HCT116 (cell line): ENCODE data around the gene SLC30A3. TPM values are rescaled to one million over a fixed set of nuclear protein-coding genes. Genes with fewer than 3 reads are reported as not detected.

ENCODE experiments used
- ATAC-seq: fragments of 200-7000 bp; cut with Tn5 transposase; 2 replicates; pipeline ENCODE4 v1.9.1; 2020; ENCODE audit warnings: mild to moderate bottlenecking, moderate library complexity
- BruUV-seq: library from RNA; stranded (reverse); fragments of 400-500 nt; replicated peaks from 2 replicates; lab custom pipeline; 2021; lab: Mats Ljungman, UMichigan
- CTCF ChIA-PET: fragments of 300-600 bp; sonication (Branson Sonifier 250); formaldehyde crosslinking; loops from one replicate; lab custom pipeline; 2021; ENCODE audit warnings: antibody characterized with exemption; lab: Charles Lee
- POLR2A ChIA-PET: fragments of 300-600, 350-600 bp; sonication (Branson Sonifier 250); formaldehyde crosslinking; loops from one replicate; lab custom pipeline; 2021; ENCODE audit warnings: antibody characterized with exemption; lab: Charles Lee
- RAD21 ChIA-PET, 2 experiments: fragments of 300-600 bp; sonication (Branson Sonifier 250); formaldehyde crosslinking; loops; one replicate each; lab custom pipeline; 2023; ENCODE audit warnings: low total read pairs in 2 of 2; ENCODE audit not compliant: uncharacterized antibody in 2 of 2, unreplicated experiment in 2 of 2, low non-redundant PET in 1 of 2; lab: Charles Lee
- DNase-seq: peaks from one replicate; pipeline ENCODE4 v3.0.0-alpha.2; 2010; ENCODE audit warnings: low read depth, low spot score
- H2AFZ ChIP-seq: fragments of 200-600 bp; shearing (Covaris generic), sonication (generic); 2 replicates; pipeline ENCODE4 v1.6.1; 2017; ENCODE audit warnings: low read depth, mixed run types, mixed read lengths, antibody characterized with exemption, low read length; ENCODE audit not compliant: poor library complexity, severe bottlenecking
- H3K27ac ChIP-seq: 2 replicates; pipeline ENCODE4 v1.5.1; 2012; ENCODE audit warnings: low read depth, low read length
- H3K27me3 ChIP-seq: fragments of 200-600 bp; sonication (generic); 2 replicates; pipeline ENCODE4 v1.6.1; 2016; ENCODE audit warnings: mixed run types, low read length, mixed read lengths; ENCODE audit not compliant: insufficient read depth
- H3K36me3 ChIP-seq, 2 experiments: fragments of 200-500 bp in 1 of 2; fragments of 200-600 bp in 1 of 2; sonication (Bioruptor generic) in 1 of 2; sonication (generic) in 1 of 2; 2 replicates each; pipeline versions ENCODE4 v1.5.1 to v1.6.1; 2014 to 2016; ENCODE audit warnings: low read length in 2 of 2, inconsistent platforms in 1 of 2, mixed read lengths in 1 of 2, mixed run types in 1 of 2; ENCODE audit not compliant: insufficient read depth in 2 of 2, control insufficient read depth in 1 of 2
- H3K4me1 ChIP-seq, 2 experiments: fragments of 200-600 bp in 1 of 2; sonication (generic) in 1 of 2; 2 replicates each; pipeline versions ENCODE4 v1.5.1 to v1.6.1; 2012 to 2017; ENCODE audit warnings: low read length in 2 of 2, inconsistent platforms in 1 of 2, mild to moderate bottlenecking in 1 of 2, mixed read lengths in 1 of 2, mixed run types in 1 of 2, moderate library complexity in 1 of 2; ENCODE audit not compliant: insufficient read depth in 2 of 2, control insufficient read depth in 1 of 2
- H3K4me2 ChIP-seq: fragments of 200-600 bp; sonication (generic); 2 replicates; pipeline ENCODE4 v1.6.1; 2017; ENCODE audit warnings: mixed run types, low read length, mixed read lengths
- H3K4me3 ChIP-seq, 2 experiments: fragments of 200-600 bp in 1 of 2; sonication (generic) in 1 of 2; replicated peaks in 1 of 2; 2 replicates each; pipeline ENCODE4 v1.5.1; 2011 to 2016; ENCODE audit warnings: low read length in 2 of 2, control low read depth in 1 of 2, low read depth in 1 of 2, mild to moderate bottlenecking in 1 of 2, mixed read lengths in 1 of 2, mixed run types in 1 of 2
- H3K79me2 ChIP-seq: fragments of 200-600 bp; sonication (generic); 2 replicates; pipeline ENCODE4 v1.6.1; 2017; ENCODE audit warnings: mild to moderate bottlenecking, mixed run types, low read length, moderate library complexity, mixed read lengths; ENCODE audit not compliant: insufficient read depth
- H3K9ac ChIP-seq: fragments of 200-600 bp; sonication (generic); 2 replicates; pipeline ENCODE4 v1.6.1; 2016; ENCODE audit warnings: low read length, mixed read lengths
- H3K9me2 ChIP-seq: fragments of 200-600 bp; sonication (generic), shearing (Covaris generic); 2 replicates; pipeline ENCODE4 v1.6.1; 2017; ENCODE audit warnings: mixed run types, mild to moderate bottlenecking, moderate library complexity; ENCODE audit not compliant: insufficient read depth
- H3K9me3 ChIP-seq, 2 experiments: fragments of 200-500 bp in 1 of 2; fragments of 200-600 bp in 1 of 2; sonication (Bioruptor generic) in 1 of 2; sonication (generic) in 1 of 2; 2 replicates each; pipeline ENCODE4 v1.6.1; 2014 to 2017; ENCODE audit warnings: low read length in 2 of 2, mixed read lengths in 2 of 2, inconsistent platforms in 1 of 2, low read depth in 1 of 2, mild to moderate bottlenecking in 1 of 2, mixed run types in 1 of 2, moderate library complexity in 1 of 2; ENCODE audit not compliant: control insufficient read depth in 1 of 2, insufficient read depth in 1 of 2
- H4K20me1 ChIP-seq: fragments of 200-600 bp; sonication (generic), shearing (Covaris generic); 2 replicates; pipeline ENCODE4 v1.6.1; 2017; ENCODE audit warnings: mixed run types, mild to moderate bottlenecking, moderate library complexity; ENCODE audit not compliant: insufficient read depth
- EZH2 ChIP-seq: fragments of 200-600 bp; sonication (generic); IDR thresholded peaks from 2 replicates; pipeline ENCODE4 v1.6.1; 2017; ENCODE audit warnings: antibody characterized with exemption, mixed run types
- EZH2phosphoT487 ChIP-seq: fragments of 200-600 bp; IDR thresholded peaks from 2 replicates; pipeline ENCODE4 v1.6.1; 2018; ENCODE audit warnings: antibody characterized with exemption, borderline replicate concordance
- JUND ChIP-seq: IDR thresholded peaks from 2 replicates; pipeline ENCODE4 v1.6.1; 2012
- MAX ChIP-seq: IDR thresholded peaks from 2 replicates; pipeline ENCODE4 v1.6.1; 2012
- POLR2A ChIP-seq: IDR thresholded peaks from 2 replicates; pipeline ENCODE4 v1.7.0; 2011; ENCODE audit warnings: borderline replicate concordance; ENCODE audit not compliant: insufficient read depth, insufficient read length; ENCODE audit errors: extremely low read depth
- RAD21 ChIP-seq: IDR thresholded peaks from 2 replicates; pipeline ENCODE4 v1.6.1; 2012; ENCODE audit warnings: low read depth, mild to moderate bottlenecking
- SIN3A ChIP-seq: IDR thresholded peaks from 2 replicates; pipeline ENCODE4 v1.6.1; 2012; ENCODE audit warnings: low read depth
- TCF7L2 ChIP-seq: IDR thresholded peaks from 2 replicates; pipeline ENCODE4 v1.7.0; 2011; ENCODE audit warnings: borderline replicate concordance, inconsistent platforms; ENCODE audit not compliant: insufficient read depth, insufficient read length; ENCODE audit errors: extremely low read depth
- YY1 ChIP-seq: IDR thresholded peaks from 2 replicates; pipeline ENCODE4 v1.6.1; 2011; ENCODE audit warnings: low read length, low read depth, moderate library complexity, mild to moderate bottlenecking; ENCODE audit not compliant: insufficient replicate concordance; ENCODE audit errors: extremely low read depth
- ZBTB33 ChIP-seq: IDR thresholded peaks from 2 replicates; pipeline ENCODE4 v1.6.1; 2011; ENCODE audit warnings: mild to moderate bottlenecking, low read length, moderate library complexity; ENCODE audit not compliant: insufficient replicate concordance; ENCODE audit errors: extremely low read depth
- ZNF274 ChIP-seq: fragments of 200-500 bp; sonication (Bioruptor generic); IDR thresholded peaks from 2 replicates; pipeline ENCODE4 v1.6.1; 2014; ENCODE audit warnings: mild to moderate bottlenecking, low read depth, low read length, inconsistent platforms
- intact Hi-C: fragments of 100-400 bp; cut with micrococcal nuclease; formaldehyde crosslinking; loops from 2 replicates; pipeline ENCODE4 v1.10.0; 2022
- total RNA-seq: library from RNA; stranded (reverse); gene quantifications from one replicate; pipeline ENCODE4 v1.2.1, GENCODE V29; 2021; ENCODE audit not compliant: unreplicated experiment

Gene SLC30A3
- total RNA-seq, 1 experiment from 2014 or later: 20.5 TPM

GRCh38 chr2:27222407-27222806, 40.4 kb downstream of the SLC30A3 start:
- no peak for ATAC-seq
- Histone ChIP-seq H3K4me2 (no peak overlapping the region), H3K9ac (no peak overlapping the region), H3K27me3 (no peaks in the 10 kb centered on the region), H3K79me2 (peaks cover 69% of the 10 kb centered on the region), H3K4me3 (no peak overlapping the region)
- no TSS peak for BruUV-seq
- no peak for TF ChIP-seq ZBTB33
- TF ChIP-seq RAD21: no peak
- no peak for TF ChIP-seq MAX
- no peak for TF ChIP-seq ZNF274
- no peak for TF ChIP-seq EZH2
- TF ChIP-seq, all 23 proteins: peak for 0
- H3K27ac ChIP-seq: no peak overlapping the region
- CTCF ChIA-PET: no interaction called here
- peaks cover 7% of the 10 kb centered on the region for H4K20me1 ChIP-seq
- no peaks in the 10 kb centered on the region for H3K9me3 ChIP-seq
- H3K4me1 ChIP-seq: peaks cover 3 to 10% of the 10 kb centered on the region in 2 experiments; a peak in 3 of 4 replicates
- no peak for DNase-seq
- no peaks in the 10 kb centered on the region for H3K9me2 ChIP-seq
- H2AFZ ChIP-seq: no peak overlapping the region
- peaks cover 47 to 78% of the 10 kb centered on the region in 2 experiments for H3K36me3 ChIP-seq
- RAD21 ChIA-PET: no interaction called here
- intact Hi-C loops: no loop called here
- POLR2A ChIA-PET: no interaction called here

- BruUV-seq: no TSS peak
- Histone ChIP-seq H3K27ac (no peak overlapping the region), H2AFZ (no peak overlapping the region), H3K4me3 (no peak overlapping the region), H3K27me3 (no peaks in the 10 kb centered on the region), H3K79me2 (peaks cover 60% of the 10 kb centered on the region), H3K9ac (no peak overlapping the region), H3K4me2 (no peak overlapping the region), H3K4me1 (peaks cover 3 to 17% of the 10 kb centered on the region in 2 experiments; a peak in 3 of 4 replicates), H4K20me1 (no peaks in the 10 kb centered on the region), H3K9me2 (no peaks in the 10 kb centered on the region), H3K9me3 (no peaks in the 10 kb centered on the region), H3K36me3 (peaks cover 37 to 65% of the 10 kb centered on the region in 2 experiments)
- ChIA-PET RAD21 (no interaction called here), POLR2A (no interaction called here), CTCF (no interaction called here)
- no peak for TF ChIP-seq SIN3A
- no peak for TF ChIP-seq TCF7L2
- TF ChIP-seq POLR2A: no peak
- no peak for TF ChIP-seq JUND
- no peak for TF ChIP-seq EZH2phosphoT487
- no peak for TF ChIP-seq YY1
- ATAC-seq (no peak), DNase-seq (no peak)
- intact Hi-C loops: no loop called here
Measured at GRCh38 chr2:27221166-27221565, 41.7 kb downstream of the SLC30A3 start.
